ENCODE data around the gene PSMA6.
"Not testable (repeated sequence)": the region's sequence is repeated elsewhere in the genome, so short reads cannot be mapped to it uniquely, and the experiment has no call there.

Gene PSMA6

GRCh38 chr14:35285168-35286002 is 6.8 kb upstream of the PSMA6 start:
- no peak for DNase-seq (ENCODE audit: low read depth)

GRCh38 chr14:35286003-35286600 is 6.1 kb upstream of the PSMA6 start:
- DNase-seq (ENCODE audit: low read depth): no peak

- DNase-seq (ENCODE audit: low read depth): no peak
Measured at GRCh38 chr14:35286707-35287106, 5.5 kb upstream of the PSMA6 start.

- no peak for DNase-seq (ENCODE audit: low read depth)
Measured at GRCh38 chr14:35287431-35288013, 4.7 kb upstream of the PSMA6 start.

GRCh38 chr14:35289623-35290022 is 2.6 kb upstream of the PSMA6 start:
- no peak for DNase-seq (ENCODE audit: low read depth)

GRCh38 chr14:35292770-35293561 is 784 bp downstream of the PSMA6 start:
- no peak for DNase-seq (ENCODE audit: low read depth)

- DNase-seq (ENCODE audit: low read depth): no peak
Measured at GRCh38 chr14:35295845-35296161, 3.6 kb downstream of the PSMA6 start.

- no peak for DNase-seq (ENCODE audit: low read depth)
Measured at GRCh38 chr14:35296545-35296944, 4.4 kb downstream of the PSMA6 start.

- no peak for DNase-seq (ENCODE audit: low read depth)
Measured at GRCh38 chr14:35297706-35298105, 5.5 kb downstream of the PSMA6 start.

GRCh38 chr14:35298351-35298750 is 6.2 kb downstream of the PSMA6 start:
- no peak for DNase-seq (ENCODE audit: low read depth)

GRCh38 chr14:35299708-35300107 is 7.5 kb downstream of the PSMA6 start:
- DNase-seq (ENCODE audit: low read depth): no peak

GRCh38 chr14:35300228-35300627 is 8.0 kb downstream of the PSMA6 start:
- DNase-seq (ENCODE audit: low read depth): no peak

- DNase-seq (ENCODE audit: low read depth): not testable (repeated sequence)
Measured at GRCh38 chr14:35301334-35301733, 9.2 kb downstream of the PSMA6 start.

- no peak for DNase-seq (ENCODE audit: low read depth)
Measured at GRCh38 chr14:35301735-35302528, 9.8 kb downstream of the PSMA6 start.

GRCh38 chr14:35303149-35303935 is 11.2 kb downstream of the PSMA6 start:
- DNase-seq (ENCODE audit: low read depth): no peak

- no peak for DNase-seq (ENCODE audit: low read depth)
Measured at GRCh38 chr14:35304812-35305462, 12.8 kb downstream of the PSMA6 start.

- DNase-seq (ENCODE audit: low read depth): no peak
Measured at GRCh38 chr14:35305633-35306032, 13.5 kb downstream of the PSMA6 start.

- DNase-seq (ENCODE audit: low read depth): no peak
Measured at GRCh38 chr14:35306114-35306513, 13.9 kb downstream of the PSMA6 start.

- DNase-seq (ENCODE audit: low read depth): no peak
Measured at GRCh38 chr14:35317820-35318219, 25.6 kb downstream of the PSMA6 start.

GRCh38 chr14:35319509-35319908 is 27.3 kb downstream of the PSMA6 start:
- DNase-seq (ENCODE audit: low read depth): no peak

GRCh38 chr14:35320472-35320871 is 28.3 kb downstream of the PSMA6 start:
- no peak for DNase-seq (ENCODE audit: low read depth)

All from non-pigmented ciliary epithelial cell (primary cell).